ENCODE results near the gene IFNA2.
"Not testable (repeated sequence)": the region's sequence is repeated elsewhere in the genome, so short reads cannot be mapped to it uniquely, and the experiment has no call there.

IFNA2 gene

DNA sequence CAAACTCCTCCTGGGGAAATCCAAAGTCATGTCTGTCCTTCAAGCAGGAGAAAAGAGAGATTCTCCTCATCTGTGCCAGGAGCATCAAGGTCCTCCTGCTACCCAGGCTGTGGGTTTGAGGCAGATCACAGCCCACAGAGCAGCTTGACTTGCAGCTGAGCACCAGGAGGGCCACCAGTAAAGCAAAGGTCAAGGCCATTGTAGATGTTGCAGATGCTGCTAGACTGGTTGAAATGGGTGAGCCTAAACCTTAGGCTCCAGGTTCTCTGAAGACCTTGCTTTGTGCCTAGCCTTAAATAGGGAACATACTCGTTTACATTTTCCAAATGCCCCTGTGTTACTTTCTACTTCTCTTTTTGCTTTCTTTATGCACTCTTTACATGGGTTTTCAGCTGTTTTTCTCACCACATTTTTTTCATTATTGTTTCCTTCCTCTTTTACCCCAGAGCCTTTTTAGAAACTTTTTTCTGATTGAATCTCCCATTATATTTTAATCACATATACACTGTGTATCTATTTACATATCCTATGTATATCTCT, at the start of gene IFNA2:
IFNA2 (minus strand) TSS at position 268 of the 540 bp plus-strand sequence; CDS start at position 199, 69 bp downstream.
- no peak for DNase-seq (ENCODE audit: low read depth in 2 of 2)

- DNase-seq (ENCODE audit: low read depth in 2 of 2), result not testable (repeated sequence)
Measured at GRCh38 chr9:21435015-21435383, 49.8 kb upstream of the IFNA2 start.

- peak; percentile 16 to 30 for DNase-seq (ENCODE audit: low read depth in 2 of 2)
Measured at GRCh38 chr9:21434202-21435014, 49.2 kb upstream of the IFNA2 start.

DNA sequence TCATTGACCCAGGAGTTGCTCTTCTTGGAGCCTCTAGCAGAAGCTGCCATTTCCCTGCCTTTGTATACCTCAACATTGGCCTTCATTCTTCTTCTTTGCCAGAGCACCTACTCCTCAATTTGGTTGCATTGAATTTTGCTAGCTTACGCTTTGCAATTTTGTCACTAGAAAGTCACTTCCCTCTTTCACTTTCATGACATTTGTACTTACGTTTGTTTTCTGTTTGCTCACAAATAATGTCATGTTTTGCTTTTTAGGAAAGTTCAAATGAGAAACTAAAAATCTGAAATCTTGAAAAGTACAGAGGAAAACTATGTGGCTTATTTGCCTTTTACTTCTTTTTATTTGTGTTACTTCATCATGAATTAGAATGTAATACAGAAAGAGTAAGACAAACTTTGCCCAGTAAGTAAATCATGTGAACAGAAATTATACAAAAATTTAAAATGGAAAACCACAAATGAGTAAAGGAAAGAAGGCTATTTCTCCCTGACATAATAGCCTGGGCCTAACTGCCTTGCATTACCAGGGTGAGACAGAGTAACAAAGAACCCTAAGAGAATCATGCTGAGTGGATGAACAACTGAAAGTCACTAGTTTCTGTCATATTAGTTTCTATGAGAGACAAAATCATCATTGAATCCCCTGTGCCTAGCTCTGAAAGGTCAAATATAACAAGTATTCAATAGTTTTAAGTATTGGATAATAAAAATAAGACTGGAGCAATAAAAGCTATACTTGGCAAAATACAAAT, 47.7 kb upstream of the IFNA2 start:
- DNase-seq (ENCODE audit: low read depth in 2 of 2), result no peak

- DNase-seq (ENCODE audit: low read depth in 2 of 2), result no peak
Measured at GRCh38 chr9:21429191-21429590, 44.0 kb upstream of the IFNA2 start.

GRCh38 chr9:21428235-21428634, 43.0 kb upstream of the IFNA2 start:
- no peak for DNase-seq (ENCODE audit: low read depth in 2 of 2)

DNA sequence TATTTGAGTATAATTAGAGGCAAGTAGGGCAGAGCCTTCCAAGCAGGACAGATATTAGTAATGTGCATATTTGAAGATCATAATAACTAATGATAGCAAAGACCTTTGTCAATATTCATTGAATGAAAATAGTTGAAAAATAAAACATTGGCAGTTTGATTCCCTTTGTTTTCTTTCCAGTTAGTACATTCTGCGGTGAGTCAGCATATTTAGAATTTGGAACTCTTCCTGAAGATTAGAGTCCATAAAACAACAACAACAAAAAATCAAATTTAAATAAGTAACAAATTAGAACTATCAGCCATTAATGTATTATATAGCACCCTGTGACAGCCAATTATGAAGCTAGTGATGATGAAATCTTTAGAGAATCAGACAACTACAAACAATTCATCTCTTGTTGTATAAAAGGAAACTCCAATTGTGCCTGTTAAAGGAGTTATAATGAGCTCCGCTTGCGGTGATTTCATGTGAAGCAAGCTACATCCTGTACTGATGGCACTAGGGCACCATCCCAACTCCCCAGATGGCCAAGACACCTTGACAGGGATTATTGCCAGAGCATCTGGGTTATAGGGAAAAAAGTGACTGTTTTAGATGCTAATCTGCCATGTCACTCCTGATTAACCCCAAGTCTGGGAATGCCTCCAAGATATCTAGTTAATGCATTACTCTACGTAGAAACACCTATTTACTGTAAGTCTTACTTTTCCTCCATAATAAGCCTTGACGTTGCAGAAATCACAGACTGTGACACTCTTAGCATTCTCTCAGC, 30.5 kb upstream of the IFNA2 start:
- no peak for DNase-seq (ENCODE audit: low read depth in 2 of 2)

GRCh38 chr9:21414220-21414940, 29.2 kb upstream of the IFNA2 start:
- no peak for DNase-seq (ENCODE audit: low read depth in 2 of 2)

DNA sequence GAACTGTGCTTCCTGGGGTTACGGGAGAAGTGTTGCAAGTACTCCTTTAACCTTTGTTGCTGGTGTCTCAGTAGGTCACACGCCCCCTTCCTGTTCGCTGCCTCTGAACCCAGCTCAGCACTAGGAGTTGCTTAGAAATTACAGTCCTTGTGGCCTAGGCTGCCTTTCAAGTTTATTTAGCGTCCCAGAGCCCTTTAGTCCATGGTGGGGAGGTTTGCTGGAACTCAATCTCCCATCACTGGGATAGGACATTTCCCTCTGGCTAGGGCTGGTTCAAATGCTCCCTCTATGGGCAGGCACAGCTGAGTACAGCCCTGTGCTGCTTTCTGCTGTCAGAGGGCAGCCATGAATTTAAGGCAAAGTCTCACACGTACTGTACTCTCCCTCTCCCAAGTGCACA, 28.4 kb upstream of the IFNA2 start:
- DNase-seq (ENCODE audit: low read depth in 2 of 2), result no peak

DNA sequence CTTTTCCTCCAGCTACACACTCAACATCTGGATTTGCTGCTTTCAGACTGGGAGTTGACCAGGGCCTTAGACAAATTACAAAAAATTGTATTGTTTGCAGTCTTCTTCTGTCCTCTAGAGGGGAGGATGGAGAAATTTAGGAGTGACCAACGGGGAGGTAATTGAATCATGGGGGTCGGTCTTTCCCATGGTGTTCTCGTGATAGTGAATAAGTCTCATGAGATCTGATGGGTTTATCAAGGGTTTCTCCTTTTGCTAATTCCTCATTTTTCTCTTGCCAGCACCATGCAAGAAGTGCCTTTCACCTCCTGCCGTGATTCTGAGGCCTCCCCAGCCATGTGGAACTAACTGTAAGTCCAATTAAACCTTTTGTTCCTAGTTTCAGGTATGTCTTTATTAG, 28.0 kb upstream of the IFNA2 start:
- no peak for DNase-seq (ENCODE audit: low read depth in 2 of 2)

DNA sequence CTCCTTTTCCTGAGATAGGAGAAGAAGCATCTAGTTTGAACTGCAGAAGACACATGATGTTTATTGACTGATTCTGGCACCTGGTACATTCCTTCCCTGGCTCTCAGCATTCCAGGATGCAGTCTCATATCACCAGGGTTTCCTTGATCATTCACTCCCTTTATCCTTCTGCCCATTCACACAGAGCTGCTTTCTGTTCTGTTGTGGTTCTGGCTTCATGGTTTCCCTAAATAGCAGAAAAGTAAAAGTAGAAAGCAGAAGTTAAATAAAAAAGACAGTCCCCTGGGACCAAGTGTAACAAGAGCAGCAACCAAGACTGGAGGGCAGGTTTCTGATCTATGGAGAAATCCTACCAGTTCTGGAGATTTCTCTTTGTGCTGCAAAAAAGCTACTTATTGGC, 26.9 kb upstream of the IFNA2 start:
- no peak for DNase-seq (ENCODE audit: low read depth in 2 of 2)

DNA sequence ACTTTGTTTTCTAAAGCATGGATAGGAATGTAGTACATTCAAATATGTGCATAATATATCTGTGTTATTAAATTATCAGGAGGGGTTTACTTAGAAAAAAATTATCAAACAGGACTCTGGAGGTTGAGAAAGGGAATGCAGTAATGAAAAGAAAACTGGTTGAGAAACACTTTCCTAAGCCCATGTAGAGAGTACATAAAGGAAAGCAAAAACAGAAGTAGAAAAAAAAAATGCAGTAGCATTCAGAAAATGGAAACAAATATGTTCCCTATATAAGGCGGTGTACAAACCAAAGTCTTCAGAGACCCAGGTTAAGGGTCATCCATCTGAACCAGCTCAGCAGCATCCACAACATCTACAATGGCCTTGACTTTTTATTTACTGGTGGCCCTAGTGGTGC, 23.6 kb upstream of the IFNA2 start, which contains the start of gene IFNA8:
IFNA8 (plus strand) TSS at position 301 of the 400 bp plus-strand sequence; CDS start at position 361, 60 bp downstream.
- DNase-seq (ENCODE audit: low read depth in 2 of 2), result no peak

DNA sequence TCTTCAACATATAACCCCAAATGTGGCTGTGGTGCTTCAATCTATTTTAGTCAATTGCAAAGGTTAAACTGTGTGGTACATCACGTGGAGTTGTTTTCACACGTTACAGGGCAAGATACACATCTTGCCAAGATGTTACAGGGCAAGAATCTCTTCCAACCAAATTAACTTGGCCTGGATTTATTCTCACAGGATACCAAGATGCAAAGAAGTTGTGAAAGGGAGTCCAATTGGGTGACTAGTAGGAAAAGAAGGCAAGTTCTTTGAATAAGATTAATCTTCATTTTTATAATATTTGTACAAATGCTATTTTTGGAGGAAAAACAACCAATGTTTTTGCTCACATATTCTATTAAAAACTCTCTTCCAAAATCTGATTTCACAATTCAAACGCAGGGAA, 18.9 kb upstream of the IFNA2 start:
- DNase-seq (ENCODE audit: low read depth in 2 of 2), result no peak

- no peak for DNase-seq (ENCODE audit: low read depth in 2 of 2)
Measured at GRCh38 chr9:21402386-21403251, 17.4 kb upstream of the IFNA2 start.

DNA sequence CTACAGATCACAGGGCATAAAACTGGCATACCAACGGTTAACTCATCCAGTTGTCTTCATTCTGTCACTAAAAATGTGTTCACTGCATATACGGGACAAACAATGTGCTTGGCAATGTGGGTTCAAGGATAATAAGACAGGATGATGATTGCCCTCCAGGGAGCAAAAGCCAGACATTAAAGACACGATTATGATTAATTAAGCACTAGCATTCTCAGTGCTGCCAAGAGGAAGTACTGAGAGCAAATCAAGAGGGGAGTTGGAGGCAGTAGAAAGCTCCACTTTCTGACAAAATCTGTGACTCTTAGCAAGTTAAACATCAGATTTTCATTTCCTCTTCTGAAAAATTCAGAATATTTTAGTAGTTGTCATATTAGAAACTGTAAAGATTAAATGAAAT, 14.8 kb upstream of the IFNA2 start:
- DNase-seq (ENCODE audit: low read depth in 2 of 2), result no peak

GRCh38 chr9:21398955-21399489, 13.8 kb upstream of the IFNA2 start:
- DNase-seq (ENCODE audit: low read depth in 2 of 2), result no peak

- DNase-seq (ENCODE audit: low read depth in 2 of 2), result peak; percentile 43 to 56
Measured at GRCh38 chr9:21395778-21396717, 10.8 kb upstream of the IFNA2 start.

GRCh38 chr9:21392270-21392669, 7.1 kb upstream of the IFNA2 start:
- no peak for DNase-seq (ENCODE audit: low read depth in 2 of 2)

- no peak for DNase-seq (ENCODE audit: low read depth in 2 of 2)
Measured at GRCh38 chr9:21383627-21384026, 1.6 kb downstream of the IFNA2 start.

Data from stimulated activated CD4-positive, alpha-beta T cell treated with anti-CD3 and anti-CD28 coated beads, Interleukin-4, amount 100 ng/mL, for 48 hours (primary cell).